Adrenal gland (tissue), 12 donors: Measurements from ENCODE around the gene KCNAB2. TPM values are rescaled to one million over a fixed set of nuclear protein-coding genes. Genes with fewer than 3 reads are reported as not detected.

Source experiments
- DNase-seq, 7 donors: peaks; one replicate each; pipeline ENCODE4 v3.0.0-alpha.2; 2019 to 2020
- H3K27ac ChIP-seq, 5 donors: fragments of 200-600 bp; sonication (generic) in 4 of 5; 1 replicate in 3 of 5; 2 replicates in 2 of 5; pipeline versions ENCODE4 v1.5.1 to v1.8.0; 2016 to 2020; ENCODE audit warnings: mild to moderate bottlenecking in 1 of 5
- H3K27me3 ChIP-seq: fragments of 200-600 bp; 2 replicates; pipeline ENCODE4 v1.8.0; 2021
- H3K36me3 ChIP-seq, 2 donors: fragments of 200-600 bp; replicated peaks in 1 of 2; 1 replicate in 1 of 2; 2 replicates in 1 of 2; pipeline versions ENCODE4 v1.5.1 to v1.8.0; 2018 to 2022
- H3K4me1 ChIP-seq, 2 donors: fragments of 200-600 bp; replicated peaks in 1 of 2; 1 replicate in 1 of 2; 2 replicates in 1 of 2; pipeline versions ENCODE4 v1.5.1 to v1.8.0; 2018 to 2021
- H3K4me3 ChIP-seq, 4 donors: fragments of 200-600 bp; sonication (generic) in 3 of 4; one replicate each; pipeline ENCODE4 v1.5.1; 2016 to 2018
- H3K9me3 ChIP-seq, 3 donors: fragments of 200-600 bp; sonication (generic) in 1 of 3; replicated peaks in 1 of 3; 1 replicate in 2 of 3; 2 replicates in 1 of 3; pipeline versions ENCODE4 v1.5.1 to v1.8.0; 2016 to 2021
- POLR2A ChIP-seq, 2 donors: fragments of 450-650 bp; IDR thresholded peaks; one replicate each; pipeline ENCODE4 v1.6.1; 2017; ENCODE audit warnings: antibody characterized with exemption in 2 of 2, mild to moderate bottlenecking in 2 of 2, moderate library complexity in 1 of 2
- WGBS, 4 donors: extraction: QIAGEN DNeasy Blood & Tissue Kit in 2 of 4; methylation state at CpG; one replicate each; pipeline versions ENCODE4 v1.1.5 to v1.1.7; 2013 to 2017; 5-methylcytosine and 5-hydroxymethylcytosine counted together
- intact Hi-C, 2 donors: fragments of 100-400 bp; cut with DNase I; formaldehyde crosslinking; loops; one replicate each; pipeline versions ENCODE4 v1.14.1 to v1.15.0; 2022 to 2023
- polyA plus RNA-seq, 3 donors: library from polyadenylated mRNA; stranded (reverse); fragments of 200-250 nt in 2 of 3; fragments of 350-450 nt in 1 of 3; fragmentation: Illumina TruSeq in 1 of 3; extraction: RNeasy Lipid Tissue Mini Kit (QIAGEN cat#74804) in 1 of 3; gene quantifications; one replicate each; pipeline ENCODE4 v1.2.3, GENCODE V29; 2013 to 2014
- total RNA-seq, 9 donors: library from RNA; depleted of rRNA in 4 of 9; stranded (reverse); fragments of >200 nt in 4 of 9; fragments of 120-200 nt in 1 of 9; fragmentation: NEBNext Ultra II Directional in 1 of 9; extraction: Animal tissue kit (Norgen Biotek cat#: 25700) in 1 of 9; gene quantifications; one replicate each; pipeline versions ENCODE4 v1.1.0 to v1.2.4, GENCODE V29; 2013 to 2023
- TF ChIP-seq, protein P1 (sequence below), 6 experiments: fragments of 450-650 bp in 4 of 6; fragments of 200-600 bp in 2 of 6; sonication (generic) in 1 of 6; IDR thresholded peaks; 1 replicate in 5 of 6; 2 replicates in 1 of 6; pipeline versions ENCODE4 v1.5.1 to v1.8.0; 2016 to 2021; ENCODE audit warnings: antibody characterized with exemption in 6 of 6, mild to moderate bottlenecking in 2 of 6, moderate library complexity in 1 of 6
- donor health status: healthy with polysubstance abuse.
- donor health status: Bipolar disorder and iron deficiency.
- donor health status: DM: yes; HTN: yes; CAD: no.
- donor health status: DM: no; HTN: no; CAD: no.
- donor health status: DM: no; HTN: no; CAD: no.
- donor health status: DM: yes; HTN: yes; CAD: no.

Gene KCNAB2
- total and polyA plus RNA-seq, 12 donors, result 2.2 to 48.0 (median 16.8) TPM

DNA sequence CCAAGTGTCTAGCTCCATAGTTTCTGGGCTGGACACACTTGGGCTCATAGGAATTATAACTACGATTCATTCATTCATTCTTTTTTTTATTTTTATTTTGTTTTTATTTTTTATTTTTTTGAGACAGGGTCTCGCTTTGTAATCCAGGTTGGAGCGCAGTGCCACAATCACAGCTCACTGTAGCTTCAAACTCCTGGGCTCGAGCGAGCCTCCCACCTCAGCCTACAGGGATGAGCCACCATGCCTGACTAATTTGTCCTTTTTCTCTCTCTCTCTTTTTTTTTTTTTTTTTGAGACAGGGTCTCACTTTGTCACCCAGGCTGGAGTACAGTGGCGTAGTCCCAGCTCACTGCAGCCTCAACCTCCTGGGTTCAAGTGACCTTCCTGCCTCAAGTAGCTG is 42.3 kb downstream of the KCNAB2 start:
- no peak overlapping the region for H3K27ac ChIP-seq
- H3K9me3 ChIP-seq, result no peaks in the 10 kb centered on the region
- no peaks in the 10 kb centered on the region for H3K36me3 ChIP-seq
- H3K4me1 ChIP-seq, result no peaks in the 10 kb centered on the region
- no peak overlapping the region for H3K4me3 ChIP-seq
- intact Hi-C loops, result no loop called here
- no peak for DNase-seq
- TF ChIP-seq, protein P1, sequence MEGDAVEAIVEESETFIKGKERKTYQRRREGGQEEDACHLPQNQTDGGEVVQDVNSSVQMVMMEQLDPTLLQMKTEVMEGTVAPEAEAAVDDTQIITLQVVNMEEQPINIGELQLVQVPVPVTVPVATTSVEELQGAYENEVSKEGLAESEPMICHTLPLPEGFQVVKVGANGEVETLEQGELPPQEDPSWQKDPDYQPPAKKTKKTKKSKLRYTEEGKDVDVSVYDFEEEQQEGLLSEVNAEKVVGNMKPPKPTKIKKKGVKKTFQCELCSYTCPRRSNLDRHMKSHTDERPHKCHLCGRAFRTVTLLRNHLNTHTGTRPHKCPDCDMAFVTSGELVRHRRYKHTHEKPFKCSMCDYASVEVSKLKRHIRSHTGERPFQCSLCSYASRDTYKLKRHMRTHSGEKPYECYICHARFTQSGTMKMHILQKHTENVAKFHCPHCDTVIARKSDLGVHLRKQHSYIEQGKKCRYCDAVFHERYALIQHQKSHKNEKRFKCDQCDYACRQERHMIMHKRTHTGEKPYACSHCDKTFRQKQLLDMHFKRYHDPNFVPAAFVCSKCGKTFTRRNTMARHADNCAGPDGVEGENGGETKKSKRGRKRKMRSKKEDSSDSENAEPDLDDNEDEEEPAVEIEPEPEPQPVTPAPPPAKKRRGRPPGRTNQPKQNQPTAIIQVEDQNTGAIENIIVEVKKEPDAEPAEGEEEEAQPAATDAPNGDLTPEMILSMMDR (IDR thresholded peaks at IDR 0.05), result no peak
- no peak for TF ChIP-seq POLR2A (IDR thresholded peaks at IDR 0.05)
- WGBS, 4 donors, result 94 to 96% (median 94%) methylated on average over 6 of the region's 6 CpGs
- H3K27me3 ChIP-seq, result no peaks in the 10 kb centered on the region

DNA sequence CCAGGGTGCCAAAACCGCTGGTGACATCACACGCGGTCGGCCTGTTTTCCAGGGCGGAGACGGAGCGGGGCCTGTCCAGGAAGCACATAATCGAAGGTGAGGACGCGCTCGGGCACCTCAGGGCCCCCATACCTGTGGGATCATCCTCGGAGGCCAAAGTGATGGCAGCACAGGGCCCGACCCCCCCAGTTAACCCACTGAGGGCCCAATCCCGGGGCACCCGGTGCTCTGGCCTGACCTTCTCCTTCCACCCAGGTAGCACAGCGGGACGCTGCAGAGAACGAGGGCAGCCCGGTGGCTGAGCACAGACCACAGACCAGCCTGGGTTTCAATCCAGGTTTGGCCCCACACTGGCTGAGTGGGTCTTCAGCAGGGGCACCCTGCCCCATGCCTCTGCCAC is 43.3 kb downstream of the KCNAB2 start:
- WGBS, 4 donors, result 76 to 100% (median 83%) methylated on average over 1 to 19 of the region's 19 CpGs
- TF ChIP-seq, protein P1 (IDR thresholded peaks at IDR 0.05), result no peak
- no peak for TF ChIP-seq POLR2A (IDR thresholded peaks at IDR 0.05)
- H3K36me3 ChIP-seq, result no peaks in the 10 kb centered on the region
- H3K9me3 ChIP-seq, result no peaks in the 10 kb centered on the region
- no peak for DNase-seq
- intact Hi-C loops, result no loop called here
- no peaks in the 10 kb centered on the region for H3K4me1 ChIP-seq
- H3K27me3 ChIP-seq, result no peaks in the 10 kb centered on the region
- H3K4me3 ChIP-seq, result no peak overlapping the region
- no peak overlapping the region for H3K27ac ChIP-seq

DNA sequence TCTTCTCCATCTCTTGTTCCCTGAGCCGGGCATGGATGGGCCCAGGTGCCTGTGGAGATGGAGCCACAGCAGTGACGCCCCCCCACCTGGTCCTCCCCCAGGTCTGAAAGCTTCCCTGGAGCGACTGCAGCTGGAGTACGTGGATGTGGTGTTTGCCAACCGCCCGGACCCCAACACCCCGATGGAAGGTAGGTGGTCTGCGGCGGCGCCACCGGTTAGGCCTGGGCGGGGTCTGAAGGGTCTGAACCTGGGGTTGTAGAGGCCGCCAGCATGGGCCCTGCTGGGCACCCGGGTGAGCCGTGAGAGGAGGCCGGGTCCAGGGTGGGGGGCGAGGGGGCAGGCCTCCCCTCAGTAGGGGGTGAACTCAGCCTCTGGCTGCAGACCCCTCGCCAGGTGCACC is 44.6 kb downstream of the KCNAB2 start:
- TF ChIP-seq, protein P1 (IDR thresholded peaks at IDR 0.05), result no peak
- TF ChIP-seq POLR2A (IDR thresholded peaks at IDR 0.05), result no peak
- no peaks in the 10 kb centered on the region for H3K9me3 ChIP-seq
- H3K4me3 ChIP-seq, result no peak overlapping the region
- H3K36me3 ChIP-seq, result no peaks in the 10 kb centered on the region
- no peak overlapping the region for H3K27ac ChIP-seq
- H3K27me3 ChIP-seq, result no peaks in the 10 kb centered on the region
- no peaks in the 10 kb centered on the region for H3K4me1 ChIP-seq
- intact Hi-C loops, result loop anchor here in 1 of 2 donors (10.0 kb wide), 1 partner anchor 55 kb away; no protein-coding TSS in a partner anchor
- DNase-seq, result no peak
- WGBS, 4 donors, result 85 to 93% (median 85%) methylated on average over 12 to 18 of the region's 18 CpGs

DNA sequence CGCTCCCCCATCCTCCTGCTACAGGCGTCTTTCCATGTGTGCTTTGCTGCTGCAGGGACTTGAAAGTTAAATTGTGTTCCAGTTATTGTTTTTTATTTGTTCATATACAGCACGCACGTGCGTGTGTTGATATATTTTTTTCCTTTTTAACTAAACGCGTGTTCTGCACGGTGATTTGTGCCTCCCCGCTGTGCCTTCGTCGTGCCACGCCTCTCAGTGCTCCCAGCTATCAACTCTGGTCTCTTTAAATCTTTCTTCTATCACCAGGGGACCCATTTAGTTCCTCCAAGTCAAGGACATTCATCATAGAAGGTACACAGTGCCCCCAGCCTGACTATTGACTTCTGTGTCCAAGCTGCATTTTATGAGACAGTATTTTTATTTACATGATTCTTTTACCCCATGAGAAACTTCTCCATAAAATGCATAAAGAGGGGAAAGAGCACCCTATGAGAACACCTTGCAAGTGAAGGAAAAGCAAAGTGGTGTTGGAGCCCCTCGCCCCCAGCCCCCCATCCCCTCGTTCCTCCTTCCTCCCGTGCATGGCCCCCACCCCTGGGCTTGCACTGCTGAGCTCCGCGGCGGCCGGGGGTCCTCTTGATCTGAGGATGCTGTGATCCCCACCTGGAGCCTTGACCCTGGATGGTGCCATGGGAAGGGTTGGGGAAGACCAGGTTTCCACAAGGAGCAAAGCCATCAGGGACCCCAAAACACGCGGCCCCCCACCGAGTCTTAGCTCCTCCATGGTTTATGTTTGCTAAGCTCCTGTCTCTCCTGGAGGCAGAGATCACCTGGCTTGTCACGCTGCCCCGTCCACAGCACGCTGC is 45.5 kb downstream of the KCNAB2 start:
- Histone ChIP-seq H3K4me1 (no peaks in the 10 kb centered on the region), H3K27ac (no peak overlapping the region), H3K4me3 (no peak overlapping the region), H3K36me3 (no peaks in the 10 kb centered on the region), H3K27me3 (no peaks in the 10 kb centered on the region), H3K9me3 (no peaks in the 10 kb centered on the region)
- TF ChIP-seq, protein P1 (IDR thresholded peaks at IDR 0.05), result no peak
- no peak for TF ChIP-seq POLR2A (IDR thresholded peaks at IDR 0.05)
- DNase-seq, result no peak
- intact Hi-C loops, result loop anchor here in 1 of 2 donors (10.0 kb wide), 1 partner anchor 56 kb away; no protein-coding TSS in a partner anchor
- 81 to 86% (median 84%) methylated on average over 19 to 25 of the region's 25 CpGs for WGBS, 4 donors
